ENCODE measurements around the gene IBSP.

Gene IBSP

GRCh38 chr4:87832669-87833068 lies 33.3 kb downstream of the IBSP start, which contains the start of gene MEPE:
Gene MEPE (plus strand): TSS chr4:87832969. CDS start chr4:87834715, 1,746 bp downstream.
- no peaks in the 10 kb centered on the region for H3K9me3 ChIP-seq
- H3K4me1 ChIP-seq = peaks cover 3% of the 10 kb centered on the region; the same call in 1 of the 2 replicates
- H3K4me3 ChIP-seq (ENCODE audit: low read depth, low read length) = no peak within 1 kb of the TSS
- TF ChIP-seq, protein P1, sequence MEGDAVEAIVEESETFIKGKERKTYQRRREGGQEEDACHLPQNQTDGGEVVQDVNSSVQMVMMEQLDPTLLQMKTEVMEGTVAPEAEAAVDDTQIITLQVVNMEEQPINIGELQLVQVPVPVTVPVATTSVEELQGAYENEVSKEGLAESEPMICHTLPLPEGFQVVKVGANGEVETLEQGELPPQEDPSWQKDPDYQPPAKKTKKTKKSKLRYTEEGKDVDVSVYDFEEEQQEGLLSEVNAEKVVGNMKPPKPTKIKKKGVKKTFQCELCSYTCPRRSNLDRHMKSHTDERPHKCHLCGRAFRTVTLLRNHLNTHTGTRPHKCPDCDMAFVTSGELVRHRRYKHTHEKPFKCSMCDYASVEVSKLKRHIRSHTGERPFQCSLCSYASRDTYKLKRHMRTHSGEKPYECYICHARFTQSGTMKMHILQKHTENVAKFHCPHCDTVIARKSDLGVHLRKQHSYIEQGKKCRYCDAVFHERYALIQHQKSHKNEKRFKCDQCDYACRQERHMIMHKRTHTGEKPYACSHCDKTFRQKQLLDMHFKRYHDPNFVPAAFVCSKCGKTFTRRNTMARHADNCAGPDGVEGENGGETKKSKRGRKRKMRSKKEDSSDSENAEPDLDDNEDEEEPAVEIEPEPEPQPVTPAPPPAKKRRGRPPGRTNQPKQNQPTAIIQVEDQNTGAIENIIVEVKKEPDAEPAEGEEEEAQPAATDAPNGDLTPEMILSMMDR (IDR thresholded peaks at IDR 0.05; ENCODE audit: low read depth, low read length) = no peak
- no peak for DNase-seq
- no peaks in the 10 kb centered on the region for H3K27me3 ChIP-seq
- H3K36me3 ChIP-seq = no peaks in the 10 kb centered on the region

DNA sequence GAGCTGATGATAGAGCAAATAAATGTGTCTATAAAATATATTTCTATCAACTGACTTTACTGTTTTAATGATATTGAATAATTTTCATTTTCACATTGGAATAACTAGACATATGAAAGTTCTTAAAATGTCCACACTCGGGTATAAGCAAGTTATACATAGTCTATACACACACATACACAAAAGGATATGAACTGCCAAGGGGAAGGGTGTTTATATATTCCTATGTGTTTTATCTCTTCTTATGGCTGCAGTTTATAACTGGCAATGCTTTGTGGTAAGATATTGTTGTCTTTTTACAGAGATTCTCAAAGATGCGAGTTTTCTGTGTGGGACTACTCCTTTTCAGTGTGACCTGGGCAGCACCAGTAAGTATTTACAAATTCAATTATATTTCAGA lies 35.0 kb downstream of the IBSP start:
- H3K4me1 ChIP-seq = peaks cover 8% of the 10 kb centered on the region
- DNase-seq = no peak

DNA sequence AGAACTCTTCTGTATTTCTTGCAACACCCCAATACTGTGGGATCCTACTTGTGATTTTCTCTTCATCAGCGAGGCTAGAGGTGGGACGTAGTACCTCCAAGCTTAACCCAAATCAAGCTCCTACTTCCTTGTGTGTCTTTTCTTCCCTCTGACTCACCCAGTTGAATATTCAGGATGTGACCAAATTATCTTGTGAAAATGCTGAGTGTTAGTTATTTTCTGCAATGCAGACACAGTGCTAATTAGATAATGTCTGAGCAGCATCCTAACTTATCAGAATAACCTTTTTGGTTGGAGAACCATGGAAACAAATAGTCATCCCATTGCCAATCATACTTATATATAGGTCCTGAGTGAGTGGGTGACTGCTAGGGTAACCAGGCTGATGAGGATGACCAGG lies 35.8 kb downstream of the IBSP start:
- Histone ChIP-seq H3K36me3 (no peaks in the 10 kb centered on the region), H3K4me3 (ENCODE audit: low read depth, low read length) (no peak overlapping the region), H3K4me1 (peaks cover 8% of the 10 kb centered on the region), H3K27me3 (0 out of 2 replicates have a peak, but pooled peaks cover 3% of the 10 kb centered on the region), H3K9me3 (no peaks in the 10 kb centered on the region)
- no peak for DNase-seq
- TF ChIP-seq, protein P1 (IDR thresholded peaks at IDR 0.05; ENCODE audit: low read depth, low read length) = no peak

More for the DNA sequence above, 35.0 kb downstream of the IBSP start:
- TF ChIP-seq, protein P1 (IDR thresholded peaks at IDR 0.05; ENCODE audit: low read depth, low read length) = no peak
- Histone ChIP-seq H3K4me3 (ENCODE audit: low read depth, low read length) (no peak overlapping the region), H3K27me3 (no peaks in the 10 kb centered on the region), H3K36me3 (no peaks in the 10 kb centered on the region), H3K9me3 (no peaks in the 10 kb centered on the region)

GRCh38 chr4:87835743-87836142 lies 36.4 kb downstream of the IBSP start:
- TF ChIP-seq, protein P1 (IDR thresholded peaks at IDR 0.05; ENCODE audit: low read depth, low read length) = no peak
- Histone ChIP-seq H3K4me1 (peaks cover 8% of the 10 kb centered on the region), H3K4me3 (ENCODE audit: low read depth, low read length) (no peak overlapping the region), H3K36me3 (no peaks in the 10 kb centered on the region), H3K27me3 (0 out of 2 replicates have a peak, but pooled peaks cover 3% of the 10 kb centered on the region), H3K9me3 (no peaks in the 10 kb centered on the region)
- DNase-seq = no peak

DNA sequence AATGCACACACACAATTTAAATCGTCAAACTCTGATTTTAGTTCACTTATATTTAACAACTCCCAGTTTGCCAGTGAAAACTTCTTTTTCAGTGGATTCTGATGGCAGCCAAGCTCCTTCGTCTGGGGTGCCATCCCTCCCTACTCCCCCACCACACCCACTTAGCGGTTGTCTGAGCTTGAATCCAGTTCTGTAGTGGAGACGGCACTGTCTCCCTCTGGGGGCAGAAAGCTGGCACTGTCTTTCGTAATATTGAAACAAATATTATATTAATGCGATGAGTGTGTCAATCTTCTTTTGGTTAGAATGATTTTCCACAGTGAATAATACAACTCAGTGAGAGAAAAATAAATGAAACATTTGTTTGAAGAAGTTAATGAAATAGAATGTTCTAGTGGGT lies 38.9 kb downstream of the IBSP start:
- no peaks in the 10 kb centered on the region for H3K36me3 ChIP-seq
- no peaks in the 10 kb centered on the region for H3K9me3 ChIP-seq
- peak; percentile 49 for DNase-seq
- no peak overlapping the region for H3K4me3 ChIP-seq (ENCODE audit: low read depth, low read length)
- H3K27me3 ChIP-seq = peaks cover 7% of the 10 kb centered on the region; the same call in 1 of the 2 replicates
- TF ChIP-seq, protein P1 (IDR thresholded peaks at IDR 0.05; ENCODE audit: low read depth, low read length) = peak; percentile 80
- H3K4me1 ChIP-seq = peaks cover 8% of the 10 kb centered on the region

GRCh38 chr4:87838890-87839591 lies 39.7 kb downstream of the IBSP start:
- DNase-seq = no peak
- Histone ChIP-seq H3K27me3 (peaks cover 7% of the 10 kb centered on the region; the same call in 1 of the 2 replicates), H3K4me3 (ENCODE audit: low read depth, low read length) (no peak overlapping the region), H3K4me1 (peaks cover 8% of the 10 kb centered on the region), H3K9me3 (no peaks in the 10 kb centered on the region), H3K36me3 (no peaks in the 10 kb centered on the region)
- TF ChIP-seq, protein P1 (IDR thresholded peaks at IDR 0.05; ENCODE audit: low read depth, low read length) = peak; percentile 74

Measured in BE2C (cell line).